GM12892 (cell line): ENCODE measurements around the gene EXOC6.

Experiments
- DNase-seq: peaks from one replicate; pipeline ENCODE4 v3.0.0; 2011; ENCODE audit not compliant: insufficient read length
- FAIRE-seq: peaks from 2 replicates; lab custom pipeline; 2011; peaks lifted over from hg19 to GRCh38; lab: Jason Lieb, UNC
- POLR2A ChIP-seq: IDR thresholded peaks from 2 replicates; pipeline ENCODE4 v1.6.1; 2011; ENCODE audit warnings: low read depth, low read length, control low read depth
- POLR2AphosphoS5 ChIP-seq: IDR thresholded peaks from 2 replicates; pipeline ENCODE4 v1.6.1; 2011; ENCODE audit warnings: low read depth, low read length, control low read depth
- TAF1 ChIP-seq: IDR thresholded peaks from 2 replicates; pipeline ENCODE4 v1.6.1; 2011; ENCODE audit warnings: low read depth, mild to moderate bottlenecking, control low read depth, low read length, borderline replicate concordance

EXOC6 gene

DNA sequence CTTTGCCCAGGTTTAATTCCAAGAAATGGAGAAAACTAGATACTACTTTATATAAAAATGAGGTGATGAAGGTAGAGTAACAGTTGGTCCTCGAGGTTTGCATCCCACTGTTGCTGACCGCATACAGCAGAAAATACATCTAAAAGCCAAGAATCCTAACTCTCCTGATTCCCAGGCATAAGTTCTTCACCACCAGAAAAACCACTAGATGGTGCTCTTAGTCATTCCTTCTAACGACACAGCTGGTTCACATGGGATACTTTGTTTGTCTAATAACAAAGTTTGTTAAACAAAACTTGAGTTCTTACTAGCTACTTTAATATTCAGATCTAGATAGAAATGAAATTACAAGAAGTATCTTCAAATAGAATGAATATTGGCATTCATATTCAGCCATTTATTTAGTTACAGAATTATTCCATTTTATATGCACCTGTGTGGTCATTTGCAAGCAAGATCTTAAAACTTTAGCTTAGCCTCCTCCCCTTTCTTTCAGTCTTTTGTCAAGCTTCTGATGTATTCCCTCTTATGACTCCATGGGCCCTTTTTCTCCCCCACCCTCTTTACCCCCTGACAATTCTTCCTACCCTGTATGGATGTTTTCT is 158.2 kb downstream of the EXOC6 start:
- TF ChIP-seq POLR2A (no peak), POLR2AphosphoS5 (no peak), TAF1 (no peak)
- DNase-seq: no peak
- peak; percentile 17 for FAIRE-seq

DNA sequence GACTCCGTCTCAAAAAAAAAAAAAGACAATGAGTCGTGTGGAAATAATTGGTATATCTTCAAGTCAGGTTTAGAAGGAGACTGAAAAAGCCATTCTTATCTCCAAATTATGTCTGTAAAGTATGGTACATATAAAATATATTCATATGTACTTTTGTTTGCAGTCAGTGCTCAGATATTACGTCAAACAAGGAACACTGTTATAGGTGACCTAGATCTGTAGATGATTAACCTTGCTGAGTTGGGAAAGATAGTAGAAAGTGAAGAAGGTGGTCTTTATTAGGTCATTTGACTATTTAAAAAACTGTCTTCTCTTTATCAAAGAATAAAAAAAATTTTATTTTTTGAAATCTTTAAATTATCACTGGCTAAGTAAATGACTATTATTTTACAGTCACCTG is 167.4 kb downstream of the EXOC6 start:
- DNase-seq: no peak
- TF ChIP-seq POLR2A (no peak), POLR2AphosphoS5 (no peak), TAF1 (no peak)
- no peak for FAIRE-seq

DNA sequence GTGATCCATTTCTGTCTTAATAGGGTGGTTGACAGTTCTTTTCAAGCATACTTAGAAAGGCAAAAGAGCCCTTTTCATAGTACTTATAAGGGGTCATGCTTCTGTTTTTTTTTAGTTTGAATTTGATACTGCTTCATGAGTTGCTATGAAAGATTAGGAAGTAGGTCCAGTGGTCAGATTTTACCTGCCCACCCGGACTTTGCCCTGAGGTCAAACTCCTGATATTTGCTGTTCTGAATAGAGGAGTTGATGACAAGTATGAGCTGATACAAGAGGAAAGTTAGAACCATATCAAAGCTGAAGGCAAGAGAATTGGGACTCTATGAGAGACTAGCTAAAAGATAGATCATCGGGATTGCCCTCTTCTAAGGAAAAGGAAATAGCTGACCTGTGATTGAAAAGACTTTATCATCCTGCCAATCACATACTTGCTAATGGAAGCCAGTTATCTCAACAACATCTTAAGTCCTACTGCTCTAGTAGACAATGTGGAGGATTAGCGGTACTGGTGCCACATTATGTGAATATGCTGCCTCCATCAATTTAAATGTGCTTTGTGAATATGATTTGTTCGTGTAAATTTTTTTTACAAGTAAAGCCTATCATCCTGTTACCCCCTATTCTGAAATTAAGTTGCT is 174.8 kb downstream of the EXOC6 start:
- no peak for FAIRE-seq
- no peak for TF ChIP-seq TAF1
- TF ChIP-seq POLR2A: no peak
- TF ChIP-seq POLR2AphosphoS5: no peak
- no peak for DNase-seq

DNA sequence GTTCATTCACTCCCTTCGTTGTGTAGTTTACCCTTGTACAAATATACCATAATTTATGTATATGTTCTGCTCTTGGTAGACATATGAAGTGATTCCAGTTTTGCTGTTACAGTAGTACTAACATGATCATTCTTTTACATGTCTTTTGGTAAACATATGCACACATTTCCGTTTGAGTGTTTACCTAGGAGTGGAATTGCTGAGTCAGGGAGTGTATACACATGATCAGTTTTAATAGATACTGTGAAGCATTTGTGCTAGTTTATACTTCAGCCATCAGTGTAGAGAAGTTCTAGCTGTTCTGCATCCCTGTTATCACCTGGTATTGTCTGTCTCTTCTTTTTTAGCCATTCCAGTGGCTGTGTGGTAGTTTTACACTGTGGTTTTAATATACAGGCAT is 177.8 kb downstream of the EXOC6 start:
- no peak for DNase-seq
- TF ChIP-seq TAF1 (no peak), POLR2A (no peak), POLR2AphosphoS5 (no peak)
- no peak for FAIRE-seq

DNA sequence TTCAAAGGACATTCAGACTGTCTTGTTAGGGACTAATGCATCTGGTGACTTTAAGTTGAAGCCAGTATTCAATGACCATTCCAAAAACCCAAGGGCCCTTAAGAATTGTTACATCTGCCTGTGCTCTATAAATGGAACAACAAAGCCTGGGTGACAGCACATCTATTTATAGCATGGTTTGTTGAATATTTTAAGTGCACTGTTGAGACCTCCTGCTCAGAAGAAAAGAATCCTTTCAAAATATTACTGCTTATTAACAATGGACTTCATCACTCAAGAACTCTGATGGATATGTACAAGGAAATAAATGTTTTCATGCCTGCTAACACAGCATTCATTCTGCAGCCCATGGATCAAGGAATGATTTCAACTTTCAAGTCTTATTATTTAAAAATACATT is 179.2 kb downstream of the EXOC6 start:
- no peak for TF ChIP-seq TAF1
- no peak for TF ChIP-seq POLR2AphosphoS5
- DNase-seq: no peak
- FAIRE-seq: no peak

DNA sequence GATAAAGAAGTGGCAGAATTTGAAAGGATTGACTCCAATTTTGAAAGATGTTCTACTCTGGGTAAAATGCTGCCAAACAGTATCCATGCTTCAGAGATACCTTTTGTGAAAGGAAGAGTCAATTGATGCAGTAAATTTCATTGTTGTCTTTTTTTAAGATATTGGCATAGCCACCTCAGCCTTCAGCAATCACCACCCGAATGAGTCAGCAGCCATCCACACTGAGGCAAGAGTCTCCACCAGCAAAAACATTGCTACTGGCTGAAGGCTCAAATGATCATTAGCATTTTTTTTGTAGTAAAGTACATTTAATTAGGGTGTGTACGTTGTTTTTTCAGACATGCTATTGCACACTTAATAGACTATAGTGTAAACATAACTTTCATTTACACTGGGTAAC is 180.6 kb downstream of the EXOC6 start:
- no peak for FAIRE-seq
- TF ChIP-seq POLR2A (no peak), TAF1 (no peak), POLR2AphosphoS5 (no peak)
- DNase-seq: no peak

DNA sequence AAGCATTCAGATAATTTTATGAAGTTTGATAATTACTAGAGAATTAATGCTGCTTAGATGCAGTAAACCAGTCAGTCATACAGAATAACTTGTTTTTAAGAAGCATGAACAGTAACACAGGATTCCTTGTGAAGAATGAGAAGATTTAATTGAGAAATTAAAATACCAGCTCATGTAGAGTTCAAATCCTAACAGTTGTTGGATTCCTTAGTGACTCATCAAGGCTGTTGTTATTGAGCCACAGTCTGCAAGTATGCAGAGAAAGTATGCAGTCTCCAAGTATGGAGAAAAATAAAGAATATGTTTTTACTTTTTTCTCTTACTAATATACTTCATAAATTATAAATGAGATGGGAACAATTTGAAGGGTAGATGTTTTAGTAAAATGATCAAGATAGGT is 182.1 kb downstream of the EXOC6 start:
- FAIRE-seq (no peak), DNase-seq (no peak)
- TF ChIP-seq POLR2A (no peak), TAF1 (no peak), POLR2AphosphoS5 (no peak)

DNA sequence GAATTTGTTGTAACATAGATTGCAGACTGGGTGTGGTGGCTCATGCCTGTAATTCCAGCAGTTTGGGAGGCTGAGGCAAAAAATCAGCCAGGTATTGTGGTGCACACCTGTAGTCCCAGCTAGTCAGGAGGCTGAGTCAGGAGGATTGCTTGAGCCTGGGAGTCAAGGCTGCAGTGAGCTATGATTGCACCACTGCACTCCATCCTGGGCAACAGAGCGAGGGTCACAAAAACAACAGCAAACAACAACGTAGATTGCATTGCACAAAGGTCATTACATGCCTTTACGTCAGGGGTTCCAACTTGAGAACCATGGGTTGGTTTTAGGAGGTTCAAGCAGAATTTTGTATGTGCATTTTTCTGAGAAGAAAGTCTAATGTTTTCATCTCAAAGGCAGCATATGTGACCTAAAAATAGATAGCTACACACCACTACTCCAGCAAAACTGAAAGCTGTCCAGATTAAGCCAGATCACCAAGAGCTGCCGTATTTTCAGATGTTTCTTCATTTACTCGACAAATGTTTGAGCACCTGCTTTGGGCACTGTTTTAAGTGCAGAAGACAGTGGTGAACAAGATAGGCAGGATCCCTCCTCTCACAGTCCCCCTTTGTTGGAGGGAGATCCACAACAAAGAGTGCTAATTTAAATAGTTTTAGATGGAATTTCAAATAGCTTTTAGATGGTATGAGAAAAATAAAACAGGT is 183.9 kb downstream of the EXOC6 start:
- DNase-seq: no peak
- TF ChIP-seq POLR2AphosphoS5 (no peak), POLR2A (no peak), TAF1 (no peak)
- peak; percentile 64 for FAIRE-seq

DNA sequence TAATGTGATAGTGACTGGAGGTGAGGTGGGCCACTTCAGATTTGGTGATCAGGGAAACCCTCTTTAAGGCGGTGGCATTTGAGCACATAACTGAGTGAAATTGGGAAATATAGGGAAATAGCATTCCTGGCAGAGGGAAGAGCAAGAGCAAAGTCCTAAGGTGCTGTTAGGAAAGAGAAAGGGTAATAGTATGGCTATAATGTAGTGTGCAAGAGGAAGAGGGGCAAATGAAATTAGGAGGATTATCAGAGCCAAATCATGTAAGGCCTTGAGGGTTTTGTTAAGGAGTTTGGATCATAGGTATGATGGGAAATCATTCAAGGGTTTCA is 184.5 kb downstream of the EXOC6 start:
- DNase-seq (no peak), FAIRE-seq (no peak)
- TF ChIP-seq POLR2AphosphoS5 (no peak), POLR2A (no peak), TAF1 (no peak)

DNA sequence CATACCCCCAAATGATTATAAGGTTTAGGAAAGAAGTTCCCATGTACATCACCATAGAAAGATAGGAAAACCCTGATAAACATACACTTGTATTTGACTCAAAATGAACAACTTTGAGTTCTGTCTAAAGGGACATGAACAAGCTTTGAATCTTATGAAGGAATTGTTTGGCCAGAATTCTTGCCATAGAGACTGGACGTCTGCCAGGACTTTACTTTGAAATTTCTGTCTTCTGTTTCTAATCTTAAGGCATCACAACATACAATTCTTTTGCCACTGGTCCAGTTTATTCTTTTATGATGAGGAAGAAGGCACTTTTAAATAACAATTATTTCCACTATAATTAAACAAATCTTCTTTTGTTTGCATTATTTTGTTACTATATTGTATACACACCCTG is 186.1 kb downstream of the EXOC6 start:
- DNase-seq: no peak
- FAIRE-seq: no peak
- TF ChIP-seq POLR2A: no peak

DNA sequence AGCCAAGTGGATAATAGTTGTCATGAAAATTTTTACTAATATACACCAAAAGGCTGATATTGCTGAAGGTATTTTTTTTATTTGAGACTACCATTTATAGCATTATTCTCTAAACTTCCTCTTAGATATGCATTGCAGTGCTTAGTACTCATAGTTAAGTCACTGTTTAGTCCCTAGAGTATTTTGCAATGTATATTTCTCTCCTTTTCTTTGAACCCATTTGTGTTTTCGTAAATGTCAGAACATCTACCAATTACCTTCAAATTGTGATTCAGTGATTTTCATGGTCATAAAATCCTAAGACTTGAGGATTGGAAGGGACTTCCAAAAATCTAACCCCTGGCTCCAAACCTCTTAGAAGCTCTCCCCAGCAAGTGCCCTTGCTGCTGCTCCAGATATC is 190.8 kb downstream of the EXOC6 start:
- DNase-seq: no peak
- TF ChIP-seq TAF1 (no peak), POLR2A (no peak), POLR2AphosphoS5 (no peak)
- no peak for FAIRE-seq

DNA sequence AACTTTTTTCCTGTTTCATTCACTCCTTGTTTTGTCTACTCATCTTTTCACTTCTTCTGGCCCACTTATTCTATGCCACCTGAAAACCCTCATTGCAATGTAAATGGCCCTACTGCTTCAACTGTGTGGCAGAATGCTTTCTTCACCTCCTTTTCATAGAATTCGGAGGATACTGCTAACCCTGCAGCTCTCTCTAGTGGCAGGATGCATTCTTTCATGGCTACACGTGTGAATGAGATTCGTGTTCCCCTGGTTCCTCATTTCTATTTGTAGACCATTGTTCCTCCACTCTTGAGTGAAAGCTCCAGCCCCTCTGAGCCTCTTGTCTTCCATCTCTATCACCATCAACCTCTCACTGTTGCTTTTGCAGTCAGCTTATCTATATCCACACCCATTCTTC is 191.4 kb downstream of the EXOC6 start:
- DNase-seq: no peak
- no peak for FAIRE-seq
- TF ChIP-seq POLR2A (no peak), TAF1 (no peak), POLR2AphosphoS5 (no peak)

DNA sequence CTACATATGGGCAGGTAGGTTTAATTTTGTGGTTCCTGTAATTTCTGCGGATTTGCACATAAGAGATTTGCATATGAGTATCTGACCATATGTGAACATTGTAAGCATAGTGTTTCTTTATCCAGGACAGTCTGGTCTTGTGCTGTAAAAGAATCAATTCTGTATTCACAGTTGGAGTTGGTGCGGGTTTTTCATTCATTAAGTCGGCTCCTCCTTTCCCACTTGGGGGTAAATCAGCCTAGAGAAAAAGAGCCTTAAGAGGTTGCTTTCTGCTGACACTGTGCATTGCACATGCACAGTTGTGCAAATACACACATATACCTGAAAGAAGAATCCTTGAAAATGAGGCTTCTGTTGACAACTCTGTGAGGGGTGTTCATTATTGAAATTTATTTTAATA is 206.2 kb downstream of the EXOC6 start:
- TF ChIP-seq POLR2A (no peak), POLR2AphosphoS5 (no peak), TAF1 (no peak)
- no peak for FAIRE-seq
- DNase-seq: no peak
